Esophagus muscularis mucosa (tissue), 4 donors: ENCODE data around the gene RECK.

Experiments
- EP300 ChIP-seq: sonication (generic); formaldehyde crosslinking; IDR thresholded peaks from one replicate; pipeline ENCODE4 v1.6.1; 2017; ENCODE audit warnings: antibody characterized with exemption
- POLR2A ChIP-seq: fragments of 450-650 bp; IDR thresholded peaks from one replicate; pipeline ENCODE4 v1.6.1; 2017; ENCODE audit warnings: antibody characterized with exemption, moderate library complexity, mild to moderate bottlenecking, low read depth
- POLR2AphosphoS5 ChIP-seq, 2 donors: sonication (generic); formaldehyde crosslinking; IDR thresholded peaks; one replicate each; pipeline ENCODE4 v1.6.1; 2017; ENCODE audit warnings: antibody characterized with exemption in 2 of 2
- TF ChIP-seq, protein P1 (sequence below), 3 experiments: fragments of 200-600 bp in 2 of 3; fragments of 450-650 bp in 1 of 3; sonication (generic) in 2 of 3; IDR thresholded peaks; one replicate each; pipeline ENCODE4 v1.5.1; 2017 to 2019; ENCODE audit warnings: antibody characterized with exemption in 3 of 3, mild to moderate bottlenecking in 2 of 3, moderate library complexity in 1 of 3

DNA sequence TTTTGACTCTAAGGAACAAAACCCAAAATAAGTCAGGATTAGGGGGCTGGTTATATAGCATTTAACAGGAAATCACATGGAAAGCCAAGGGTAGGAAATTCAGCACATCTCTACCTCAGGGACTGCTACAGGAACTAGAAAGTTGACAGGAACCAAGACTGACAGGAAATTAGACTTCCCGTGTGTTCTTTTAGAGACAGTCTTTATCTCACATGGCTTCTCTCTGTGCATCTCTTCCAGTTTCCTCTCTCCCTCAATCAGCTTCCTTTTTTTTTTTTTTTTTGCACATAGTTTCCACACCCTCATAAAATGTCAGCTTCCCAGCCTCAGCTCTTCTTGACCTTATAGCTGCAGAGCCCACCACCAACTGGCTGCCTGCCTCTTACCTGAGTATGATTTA is 4.8 kb downstream of the RECK start:
- no peak for TF ChIP-seq POLR2AphosphoS5 (IDR thresholded peaks at IDR 0.05)
- TF ChIP-seq POLR2A: no peak
- TF ChIP-seq, protein P1, sequence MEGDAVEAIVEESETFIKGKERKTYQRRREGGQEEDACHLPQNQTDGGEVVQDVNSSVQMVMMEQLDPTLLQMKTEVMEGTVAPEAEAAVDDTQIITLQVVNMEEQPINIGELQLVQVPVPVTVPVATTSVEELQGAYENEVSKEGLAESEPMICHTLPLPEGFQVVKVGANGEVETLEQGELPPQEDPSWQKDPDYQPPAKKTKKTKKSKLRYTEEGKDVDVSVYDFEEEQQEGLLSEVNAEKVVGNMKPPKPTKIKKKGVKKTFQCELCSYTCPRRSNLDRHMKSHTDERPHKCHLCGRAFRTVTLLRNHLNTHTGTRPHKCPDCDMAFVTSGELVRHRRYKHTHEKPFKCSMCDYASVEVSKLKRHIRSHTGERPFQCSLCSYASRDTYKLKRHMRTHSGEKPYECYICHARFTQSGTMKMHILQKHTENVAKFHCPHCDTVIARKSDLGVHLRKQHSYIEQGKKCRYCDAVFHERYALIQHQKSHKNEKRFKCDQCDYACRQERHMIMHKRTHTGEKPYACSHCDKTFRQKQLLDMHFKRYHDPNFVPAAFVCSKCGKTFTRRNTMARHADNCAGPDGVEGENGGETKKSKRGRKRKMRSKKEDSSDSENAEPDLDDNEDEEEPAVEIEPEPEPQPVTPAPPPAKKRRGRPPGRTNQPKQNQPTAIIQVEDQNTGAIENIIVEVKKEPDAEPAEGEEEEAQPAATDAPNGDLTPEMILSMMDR (IDR thresholded peaks at IDR 0.05): no peak
- no peak for TF ChIP-seq EP300
